GM12891 (cell line): ENCODE results near the gene CD163L1.

Experiments used
- POLR2A ChIP-seq: IDR thresholded peaks from 2 replicates; pipeline ENCODE4 v1.6.1; 2011; ENCODE audit warnings: low read depth, low read length, control low read depth
- POLR2AphosphoS5 ChIP-seq: IDR thresholded peaks from 2 replicates; pipeline ENCODE4 v1.6.1; 2011; ENCODE audit warnings: low read depth, low read length, control low read depth
- POU2F2 ChIP-seq: IDR thresholded peaks from 2 replicates; pipeline ENCODE4 v1.6.1; 2011; ENCODE audit warnings: low read depth, mild to moderate bottlenecking, control low read depth, low read length, moderate library complexity
- TAF1 ChIP-seq: IDR thresholded peaks from 2 replicates; pipeline ENCODE4 v1.6.1; 2011; ENCODE audit warnings: low read depth, low read length, control low read depth

DNA sequence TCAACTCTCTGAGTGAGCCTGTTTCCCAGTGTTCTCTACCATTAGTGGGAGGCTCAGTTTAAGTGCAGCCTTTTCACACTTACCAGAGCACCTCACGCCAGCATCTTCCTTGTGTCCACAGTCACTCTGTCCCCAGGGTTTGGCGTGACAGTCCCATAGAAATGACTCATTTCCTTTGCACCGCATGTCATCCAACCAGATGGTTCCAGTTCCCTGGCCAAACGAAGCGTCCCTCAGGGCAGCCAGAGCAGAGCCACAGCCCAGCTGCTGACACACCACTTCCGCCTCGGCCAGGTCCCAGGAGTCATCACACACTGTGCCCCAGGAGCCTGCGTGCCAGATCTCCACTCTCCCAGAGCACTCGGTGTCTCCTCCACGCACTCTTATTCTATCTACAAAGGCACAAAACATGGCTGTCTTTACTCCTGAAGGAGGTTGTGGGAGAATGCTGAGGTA, 74.7 kb downstream of the CD163L1 start:
- TF ChIP-seq POU2F2 = no peak
- TF ChIP-seq TAF1 = no peak
- no peak for TF ChIP-seq POLR2AphosphoS5
- no peak for TF ChIP-seq POLR2A
